Stomach (tissue), 4 donors: ENCODE results near the gene RTN4R.

Experiments
- CTCF ChIP-seq, 7 experiments: fragments of 450-650 bp in 4 of 7; fragments of 200-600 bp in 3 of 7; sonication (generic) in 3 of 7; IDR thresholded peaks; one replicate each; pipeline ENCODE4 v1.5.1; 2016 to 2019; ENCODE audit warnings: antibody characterized with exemption in 7 of 7, control low read depth in 2 of 7, mild to moderate bottlenecking in 1 of 7
- EP300 ChIP-seq: sonication (generic); formaldehyde crosslinking; IDR thresholded peaks from one replicate; pipeline ENCODE4 v1.6.1; 2017; ENCODE audit warnings: antibody characterized with exemption
- POLR2A ChIP-seq, 4 donors: fragments of 450-650 bp; IDR thresholded peaks; one replicate each; pipeline ENCODE4 v1.6.1; 2016; ENCODE audit warnings: antibody characterized with exemption in 4 of 4, control low read depth in 2 of 4, mild to moderate bottlenecking in 1 of 4, moderate library complexity in 1 of 4
- POLR2AphosphoS5 ChIP-seq, 3 donors: sonication (generic); formaldehyde crosslinking; IDR thresholded peaks; one replicate each; pipeline ENCODE4 v1.6.1; 2016; ENCODE audit warnings: antibody characterized with exemption in 3 of 3

- TF ChIP-seq CTCF (IDR thresholded peaks at IDR 0.05): no peak
- TF ChIP-seq POLR2A (IDR thresholded peaks at IDR 0.05): no peak
- TF ChIP-seq POLR2AphosphoS5 (IDR thresholded peaks at IDR 0.05): no peak
- no peak for TF ChIP-seq EP300
These were observed 52.4 kb downstream of the RTN4R start for GRCh38 chr22:20215742-20216141.
